IMR-90 (cell line): ENCODE measurements around the gene WWC2. TPM values are rescaled to one million over a fixed set of nuclear protein-coding genes. Genes with fewer than 3 reads are reported as not detected.

ENCODE experiments used
- ATAC-seq: fragments of 200-7000 bp; cut with Tn5 transposase; 2 replicates; pipeline ENCODE4 v1.9.1; 2020; ENCODE audit warnings: low read depth, mild to moderate bottlenecking, moderate library complexity
- BruUV-seq: library from RNA; stranded (reverse); fragments of 400-500 nt; replicated peaks from 2 replicates; lab custom pipeline; 2021; lab: Mats Ljungman, UMichigan
- CTCF ChIA-PET: fragments of 300-600 bp; formaldehyde crosslinking; extraction: SDS; loops from one replicate; lab custom pipeline; 2021; ENCODE audit warnings: antibody characterized with exemption; lab: Yijun Ruan, JAX
- POLR2A ChIA-PET: fragments of 300-600 bp; sonication (Branson Sonifier 250); formaldehyde crosslinking; loops from one replicate; lab custom pipeline; 2022; ENCODE audit warnings: antibody characterized with exemption; ENCODE audit not compliant: unreplicated experiment; lab: Charles Lee
- DNase-seq: peaks from one replicate; pipeline ENCODE4 v3.0.0; 2013
- H2AFZ ChIP-seq: replicated peaks from 2 replicates; pipeline ENCODE3; 2013; ENCODE audit warnings: low read length, mild to moderate bottlenecking; ENCODE audit not compliant: poor library complexity
- H2AK5ac ChIP-seq: 2 replicates; pipeline ENCODE4 v1.6.1; 2013; ENCODE audit warnings: low read depth, low read length, inconsistent platforms
- H2AK9ac ChIP-seq: replicated peaks from 2 replicates; pipeline ENCODE3; 2013; ENCODE audit warnings: mild to moderate bottlenecking, low read depth, low read length, moderate library complexity; ENCODE audit not compliant: poor library complexity
- H2BK120ac ChIP-seq: 2 replicates; pipeline ENCODE4 v1.6.1; 2013; ENCODE audit warnings: low read depth, low read length, inconsistent platforms
- H2BK15ac ChIP-seq: 3 replicates; pipeline ENCODE4 v1.6.1; 2013; ENCODE audit warnings: low read depth, low read length, inconsistent platforms
- H2BK20ac ChIP-seq: 2 replicates; pipeline ENCODE4 v1.6.1; 2013; ENCODE audit warnings: low read depth, mild to moderate bottlenecking, inconsistent platforms, low read length, moderate library complexity
- H2BK5ac ChIP-seq: 2 replicates; pipeline ENCODE4 v1.6.1; 2013; ENCODE audit warnings: mild to moderate bottlenecking, low read depth, low read length, inconsistent platforms; ENCODE audit not compliant: poor library complexity, severe bottlenecking
- H3K14ac ChIP-seq: replicated peaks from 2 replicates; pipeline ENCODE4 v1.6.1; 2013; ENCODE audit warnings: low read depth, low read length, inconsistent platforms
- H3K18ac ChIP-seq: 2 replicates; pipeline ENCODE4 v1.6.1; 2013; ENCODE audit warnings: low read depth, low read length, control low read depth
- H3K23ac ChIP-seq: 2 replicates; pipeline ENCODE4 v1.6.1; 2013; ENCODE audit warnings: low read depth, low read length, inconsistent platforms
- H3K27ac ChIP-seq: 2 replicates; pipeline ENCODE4 v1.5.1; 2013; ENCODE audit warnings: mild to moderate bottlenecking, control low read depth, low read length; ENCODE audit not compliant: insufficient read depth
- H3K27me3 ChIP-seq: 2 replicates; pipeline ENCODE4 v1.6.1; 2013; ENCODE audit warnings: low read length; ENCODE audit not compliant: control insufficient read depth, insufficient read depth
- H3K36me3 ChIP-seq: 2 replicates; pipeline ENCODE4 v1.6.1; 2013; ENCODE audit warnings: low read length, mixed read lengths; ENCODE audit not compliant: control insufficient read depth, insufficient read depth
- H3K4ac ChIP-seq: 2 replicates; pipeline ENCODE4 v1.6.1; 2013; ENCODE audit warnings: low read depth, low read length, inconsistent platforms
- H3K4me1 ChIP-seq: 2 replicates; pipeline ENCODE4 v1.6.1; 2013; ENCODE audit warnings: low read length, mixed read lengths; ENCODE audit not compliant: control insufficient read depth, insufficient read depth
- H3K4me2 ChIP-seq: 2 replicates; pipeline ENCODE4 v1.6.1; 2013; ENCODE audit warnings: low read depth, mild to moderate bottlenecking, control low read depth, low read length, moderate library complexity
- H3K4me3 ChIP-seq: 2 replicates; pipeline ENCODE4 v1.5.1; 2013; ENCODE audit warnings: low read depth, mild to moderate bottlenecking, control low read depth, low read length, moderate library complexity; ENCODE audit not compliant: insufficient read depth
- H3K56ac ChIP-seq: 2 replicates; pipeline ENCODE4 v1.6.1; 2013; ENCODE audit warnings: low read length, inconsistent platforms; ENCODE audit not compliant: insufficient read depth; ENCODE audit errors: extremely low read depth
- H3K79me1 ChIP-seq, 2 experiments: 2 replicates each; pipeline ENCODE4 v1.6.1; 2013; ENCODE audit warnings: low read length in 2 of 2, inconsistent platforms in 1 of 2, low read depth in 1 of 2
- H3K9ac ChIP-seq: 2 replicates; pipeline ENCODE4 v1.6.1; 2013; ENCODE audit warnings: low read depth, low read length, control low read depth
- H3K9me1 ChIP-seq: 2 replicates; pipeline ENCODE4 v1.6.1; 2013; ENCODE audit warnings: low read length, inconsistent platforms; ENCODE audit not compliant: insufficient read depth
- H3K9me3 ChIP-seq: 2 replicates; pipeline ENCODE4 v1.6.1; 2013; ENCODE audit warnings: low read length; ENCODE audit not compliant: control insufficient read depth, insufficient read depth
- H4K20me1 ChIP-seq: 2 replicates; pipeline ENCODE4 v1.6.1; 2013; ENCODE audit warnings: low read length, inconsistent platforms; ENCODE audit not compliant: insufficient read depth
- H4K5ac ChIP-seq: 2 replicates; pipeline ENCODE4 v1.6.1; 2013; ENCODE audit warnings: mild to moderate bottlenecking, low read depth, low read length, control low read depth
- H4K8ac ChIP-seq, 2 experiments: 2 replicates each; pipeline ENCODE4 v1.6.1; 2013; ENCODE audit warnings: low read depth in 2 of 2, low read length in 2 of 2, control low read depth in 1 of 2, inconsistent platforms in 1 of 2
- H4K91ac ChIP-seq: 2 replicates; pipeline ENCODE4 v1.6.1; 2013; ENCODE audit warnings: low read depth, low read length, inconsistent platforms; ENCODE audit not compliant: insufficient read depth
- BHLHE40 ChIP-seq: fragments of 150-350 bp; IDR thresholded peaks from 2 replicates; pipeline ENCODE4 v1.6.1; 2016; ENCODE audit warnings: mild to moderate bottlenecking, low read depth, low read length
- CEBPB ChIP-seq: IDR thresholded peaks from 2 replicates; pipeline ENCODE4 v1.6.1; 2012; ENCODE audit warnings: low read depth, low read length, improper control_type of control experiment
- CHD1 ChIP-seq: IDR thresholded peaks from 2 replicates; pipeline ENCODE4 v1.6.1; 2012; ENCODE audit warnings: low read depth, low read length, improper control_type of control experiment
- FOS ChIP-seq: fragments of 150-350 bp; IDR thresholded peaks from 2 replicates; pipeline ENCODE4 v1.6.1; 2016; ENCODE audit warnings: low read depth, low read length
- MAFK ChIP-seq: IDR thresholded peaks from 2 replicates; pipeline ENCODE4 v1.6.1; 2012; ENCODE audit warnings: low read depth, low read length, improper control_type of control experiment
- MAZ ChIP-seq: IDR thresholded peaks from 2 replicates; pipeline ENCODE4 v1.6.1; 2012; ENCODE audit warnings: low read depth, mild to moderate bottlenecking, low read length, improper control_type of control experiment, moderate library complexity, borderline replicate concordance
- NFE2L2 ChIP-seq: fragments of 150-350 bp; IDR thresholded peaks from 2 replicates; pipeline ENCODE4 v1.6.1; 2016; ENCODE audit warnings: low read depth, mild to moderate bottlenecking, low read length
- POLR2A ChIP-seq: IDR thresholded peaks from 2 replicates; pipeline ENCODE4 v1.6.1; 2012; ENCODE audit warnings: mild to moderate bottlenecking, low read depth, low read length
- RAD21 ChIP-seq: IDR thresholded peaks from 2 replicates; pipeline ENCODE4 v1.6.1; 2012; ENCODE audit warnings: low read length, improper control_type of control experiment
- RCOR1 ChIP-seq: IDR thresholded peaks from 2 replicates; pipeline ENCODE4 v1.6.1; 2012; ENCODE audit warnings: mild to moderate bottlenecking, low read length, improper control_type of control experiment; ENCODE audit not compliant: insufficient replicate concordance
- RFX5 ChIP-seq: IDR thresholded peaks from 2 replicates; pipeline ENCODE4 v1.8.0; 2012; ENCODE audit warnings: low read depth, mild to moderate bottlenecking, low read length, moderate library complexity
- WGBS, 2 experiments: methylation state at CpG; one replicate each; pipeline versions ENCODE4 v1.1.5 to v1.1.7; 2013; ENCODE audit warnings: missing lambda C conversion rate in 2 of 2; ENCODE audit not compliant: insufficient read length in 1 of 2; ENCODE audit errors: extremely low coverage in 2 of 2; 5-methylcytosine and 5-hydroxymethylcytosine counted together
- dilution Hi-C: fragments of 300-500 bp; cut with HindIII; formaldehyde crosslinking; loops from one replicate; pipeline ENCODE4 v1.14.3; 2018; ENCODE audit warnings: low sequenced_read_pairs; ENCODE audit not compliant: unreplicated experiment
- in situ Hi-C: fragments of 300-500 bp; cut with MboI; formaldehyde crosslinking; loops from 3 replicates; pipeline ENCODE4 v1.14.3; 2019; ENCODE audit warnings: low sequenced_read_pairs, inconsistent platforms, mixed read lengths
- intact Hi-C: fragments of 100-400 bp; cut with micrococcal nuclease; formaldehyde crosslinking; loops from 2 replicates; pipeline ENCODE4 v1.10.0; 2022
- polyA plus RNA-seq, 3 experiments: library from polyadenylated mRNA; depleted of rRNA; stranded (reverse); fragments of >200 nt; gene quantifications; 2 replicates each; pipeline ENCODE4 v1.2.3, GENCODE V29; 2012; ENCODE audit warnings: low replicate concordance in 1 of 3
- total RNA-seq: library from RNA; depleted of rRNA; stranded (reverse); fragments of >200 nt; gene quantifications from 2 replicates; pipeline ENCODE4 v1.2.3, GENCODE V29; 2012
- TF ChIP-seq, protein P1 (sequence below): fragments of 150-350 bp; IDR thresholded peaks from 2 replicates; pipeline ENCODE4 v1.6.1; 2016; ENCODE audit warnings: low read depth, mild to moderate bottlenecking, low read length, moderate library complexity, borderline replicate concordance
- TF ChIP-seq, protein P2 (sequence below): conservative IDR thresholded peaks from 2 replicates; pipeline ENCODE4 v1.5.1; 2012; ENCODE audit warnings: mild to moderate bottlenecking, low read depth, low read length, improper control_type of control experiment
- TF ChIP-seq, protein P3 (sequence below): fragments of 150-350 bp; IDR thresholded peaks from 2 replicates; pipeline ENCODE4 v1.6.1; 2017; ENCODE audit warnings: mild to moderate bottlenecking, antibody characterized with exemption, low read length, low read depth

The WWC2 gene
- total and polyA plus RNA-seq, 2 of the 4 experiments (the other 2 are of a cell fraction) = 26.6 to 27.4 TPM

DNA sequence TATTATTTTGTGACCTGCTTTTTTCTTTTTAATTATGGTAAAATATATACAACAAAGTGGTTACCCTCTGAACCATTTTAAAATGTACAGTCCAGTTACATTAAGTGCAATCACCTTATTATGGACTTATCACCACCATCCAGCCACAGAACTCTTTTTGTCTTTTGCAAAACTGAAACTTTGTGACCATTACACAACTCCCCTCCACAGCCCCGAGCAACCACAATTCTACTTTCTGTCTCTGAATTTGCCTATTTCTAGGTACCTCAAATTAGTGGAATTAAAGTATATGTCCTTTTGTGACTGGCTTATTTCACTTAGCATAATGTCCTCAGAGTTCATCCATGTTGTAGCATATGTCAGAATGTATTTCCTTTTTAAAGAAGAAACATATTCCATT, 39.3 kb upstream of the WWC2 start:
- Histone ChIP-seq H3K14ac (no peak overlapping the region), H3K4me1 (peaks cover 7% of the 10 kb centered on the region; the same call in 1 of the 2 replicates), H3K27me3 (no peaks in the 10 kb centered on the region), H2BK120ac (no peak overlapping the region), H3K9me3 (peaks cover 2% of the 10 kb centered on the region; the same call in 1 of the 2 replicates), H2BK5ac (no peak overlapping the region), H3K36me3 (no peaks in the 10 kb centered on the region), H3K4ac (no peak overlapping the region), H3K27ac (no peak overlapping the region), H4K8ac (no peak overlapping the region), H3K9me1 (peaks cover 2% of the 10 kb centered on the region; the same call in 1 of the 2 replicates), H4K5ac (no peak overlapping the region), H3K56ac (no peak overlapping the region), H3K23ac (no peak overlapping the region), H2AFZ (no peak overlapping the region), H3K9ac (no peak overlapping the region), H4K91ac (no peak overlapping the region), H3K4me2 (no peak overlapping the region), H2AK5ac (no peak overlapping the region), H3K79me1 (no peaks in the 10 kb centered on the region), H3K4me3 (no peak overlapping the region), H2AK9ac (no peak overlapping the region), H2BK15ac (no peak overlapping the region), H2BK20ac (no peak overlapping the region), H4K20me1 (no peaks in the 10 kb centered on the region), H3K18ac (no peak overlapping the region)
- DNase-seq = no peak
- ChIA-PET CTCF (no interaction called here), POLR2A (no interaction called here)
- BruUV-seq = no TSS peak
- ATAC-seq = no peak
- intact Hi-C loops = no loop called here
- in situ Hi-C loops = no loop called here
- dilution Hi-C loops = no loop called here
- no CpG with 5 or more reads among the region's 1 CpG for WGBS, 2 experiments
- TF ChIP-seq POLR2A (no peak), CHD1 (no peak), BHLHE40 (no peak), MAZ (no peak), NFE2L2 (no peak), RFX5 (no peak), RAD21 (no peak), MAFK (no peak), CEBPB (no peak), RCOR1 (no peak), FOS (no peak)
- TF ChIP-seq, protein P1, sequence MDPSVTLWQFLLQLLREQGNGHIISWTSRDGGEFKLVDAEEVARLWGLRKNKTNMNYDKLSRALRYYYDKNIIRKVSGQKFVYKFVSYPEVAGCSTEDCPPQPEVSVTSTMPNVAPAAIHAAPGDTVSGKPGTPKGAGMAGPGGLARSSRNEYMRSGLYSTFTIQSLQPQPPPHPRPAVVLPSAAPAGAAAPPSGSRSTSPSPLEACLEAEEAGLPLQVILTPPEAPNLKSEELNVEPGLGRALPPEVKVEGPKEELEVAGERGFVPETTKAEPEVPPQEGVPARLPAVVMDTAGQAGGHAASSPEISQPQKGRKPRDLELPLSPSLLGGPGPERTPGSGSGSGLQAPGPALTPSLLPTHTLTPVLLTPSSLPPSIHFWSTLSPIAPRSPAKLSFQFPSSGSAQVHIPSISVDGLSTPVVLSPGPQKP = no peak
- TF ChIP-seq, protein P2, sequence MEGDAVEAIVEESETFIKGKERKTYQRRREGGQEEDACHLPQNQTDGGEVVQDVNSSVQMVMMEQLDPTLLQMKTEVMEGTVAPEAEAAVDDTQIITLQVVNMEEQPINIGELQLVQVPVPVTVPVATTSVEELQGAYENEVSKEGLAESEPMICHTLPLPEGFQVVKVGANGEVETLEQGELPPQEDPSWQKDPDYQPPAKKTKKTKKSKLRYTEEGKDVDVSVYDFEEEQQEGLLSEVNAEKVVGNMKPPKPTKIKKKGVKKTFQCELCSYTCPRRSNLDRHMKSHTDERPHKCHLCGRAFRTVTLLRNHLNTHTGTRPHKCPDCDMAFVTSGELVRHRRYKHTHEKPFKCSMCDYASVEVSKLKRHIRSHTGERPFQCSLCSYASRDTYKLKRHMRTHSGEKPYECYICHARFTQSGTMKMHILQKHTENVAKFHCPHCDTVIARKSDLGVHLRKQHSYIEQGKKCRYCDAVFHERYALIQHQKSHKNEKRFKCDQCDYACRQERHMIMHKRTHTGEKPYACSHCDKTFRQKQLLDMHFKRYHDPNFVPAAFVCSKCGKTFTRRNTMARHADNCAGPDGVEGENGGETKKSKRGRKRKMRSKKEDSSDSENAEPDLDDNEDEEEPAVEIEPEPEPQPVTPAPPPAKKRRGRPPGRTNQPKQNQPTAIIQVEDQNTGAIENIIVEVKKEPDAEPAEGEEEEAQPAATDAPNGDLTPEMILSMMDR = no peak
- TF ChIP-seq, protein P3, sequence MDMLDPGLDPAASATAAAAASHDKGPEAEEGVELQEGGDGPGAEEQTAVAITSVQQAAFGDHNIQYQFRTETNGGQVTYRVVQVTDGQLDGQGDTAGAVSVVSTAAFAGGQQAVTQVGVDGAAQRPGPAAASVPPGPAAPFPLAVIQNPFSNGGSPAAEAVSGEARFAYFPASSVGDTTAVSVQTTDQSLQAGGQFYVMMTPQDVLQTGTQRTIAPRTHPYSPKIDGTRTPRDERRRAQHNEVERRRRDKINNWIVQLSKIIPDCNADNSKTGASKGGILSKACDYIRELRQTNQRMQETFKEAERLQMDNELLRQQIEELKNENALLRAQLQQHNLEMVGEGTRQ = no peak
